Upper lobe of right lung (tissue), 1 donor: Measurements from ENCODE around the gene EXOSC5. TPM values are rescaled to one million over a fixed set of nuclear protein-coding genes. Genes with fewer than 3 reads are reported as not detected.
"Not testable (repeated sequence)": the region's sequence is repeated elsewhere in the genome, so short reads cannot be mapped to it uniquely, and the experiment has no call there.

Experiments used
- ATAC-seq: fragments of 200-7000 bp; cut with Tn5 transposase; one replicate; pipeline ENCODE4 v1.9.1; 2020; ENCODE audit warnings: mild to moderate bottlenecking, moderate library complexity
- DNase-seq: peaks from one replicate; pipeline ENCODE4 v3.0.0-alpha.2; 2020
- H3K27ac ChIP-seq: fragments of 200-600 bp; one replicate; pipeline ENCODE4 v1.8.0; 2022
- H3K27me3 ChIP-seq: fragments of 200-600 bp; one replicate; pipeline ENCODE4 v1.8.0; 2022; ENCODE audit warnings: mild to moderate bottlenecking
- H3K36me3 ChIP-seq: fragments of 200-600 bp; one replicate; pipeline ENCODE4 v1.8.0; 2022
- H3K4me1 ChIP-seq: fragments of 200-600 bp; one replicate; pipeline ENCODE4 v1.8.0; 2022
- H3K4me3 ChIP-seq: fragments of 200-600 bp; one replicate; pipeline ENCODE4 v1.8.0; 2022; ENCODE audit warnings: mild to moderate bottlenecking
- H3K9me3 ChIP-seq: fragments of 200-600 bp; one replicate; pipeline ENCODE4 v1.8.0; 2022
- intact Hi-C: fragments of 100-400 bp; cut with DNase I; formaldehyde crosslinking; loops from one replicate; pipeline ENCODE4 v1.11.0; 2022
- total RNA-seq: library from RNA; stranded (reverse); fragmentation: NEBNext Ultra II Directional; extraction: Animal tissue kit (Norgen Biotek cat#: 25700); gene quantifications from one replicate; pipeline ENCODE4 v1.2.1, GENCODE V29; 2021
- TF ChIP-seq, protein P1 (sequence below): fragments of 200-600 bp; IDR thresholded peaks from one replicate; pipeline ENCODE4 v1.8.0; 2022; ENCODE audit warnings: antibody characterized with exemption
- donor health status: DM: no; HTN: yes; CAD: no; lungs with severe emphysema.

The EXOSC5 gene
- total RNA-seq, 1 donor from 2014 or later = 12.4 TPM

DNA sequence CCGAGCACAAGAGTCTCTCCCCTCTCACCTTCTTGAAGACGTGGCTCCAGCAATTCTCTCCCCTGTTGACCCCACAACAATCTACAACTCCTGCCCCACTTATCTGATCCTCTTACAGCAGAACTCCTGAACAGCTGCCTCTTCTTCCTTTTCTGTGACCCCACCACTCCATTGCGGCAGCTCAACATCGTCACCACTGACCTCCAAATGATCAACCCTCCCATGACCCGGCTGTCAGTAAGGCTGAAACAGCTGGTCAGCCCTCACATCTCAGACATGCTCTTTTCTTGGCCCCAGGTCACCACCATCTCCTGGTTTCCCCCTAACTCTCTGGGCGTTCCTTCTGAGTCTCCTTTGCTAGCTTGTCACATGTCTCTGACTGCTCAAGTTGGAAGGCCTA lies 1.8 kb downstream of the EXOSC5 start:
- Histone ChIP-seq H3K9me3 (no peaks in the 10 kb centered on the region), H3K36me3 (peaks cover 16% of the 10 kb centered on the region), H3K27me3 (no peaks in the 10 kb centered on the region), H3K27ac (no peak overlapping the region), H3K4me3 (no peak overlapping the region), H3K4me1 (peaks cover 19% of the 10 kb centered on the region)
- TF ChIP-seq, protein P1, sequence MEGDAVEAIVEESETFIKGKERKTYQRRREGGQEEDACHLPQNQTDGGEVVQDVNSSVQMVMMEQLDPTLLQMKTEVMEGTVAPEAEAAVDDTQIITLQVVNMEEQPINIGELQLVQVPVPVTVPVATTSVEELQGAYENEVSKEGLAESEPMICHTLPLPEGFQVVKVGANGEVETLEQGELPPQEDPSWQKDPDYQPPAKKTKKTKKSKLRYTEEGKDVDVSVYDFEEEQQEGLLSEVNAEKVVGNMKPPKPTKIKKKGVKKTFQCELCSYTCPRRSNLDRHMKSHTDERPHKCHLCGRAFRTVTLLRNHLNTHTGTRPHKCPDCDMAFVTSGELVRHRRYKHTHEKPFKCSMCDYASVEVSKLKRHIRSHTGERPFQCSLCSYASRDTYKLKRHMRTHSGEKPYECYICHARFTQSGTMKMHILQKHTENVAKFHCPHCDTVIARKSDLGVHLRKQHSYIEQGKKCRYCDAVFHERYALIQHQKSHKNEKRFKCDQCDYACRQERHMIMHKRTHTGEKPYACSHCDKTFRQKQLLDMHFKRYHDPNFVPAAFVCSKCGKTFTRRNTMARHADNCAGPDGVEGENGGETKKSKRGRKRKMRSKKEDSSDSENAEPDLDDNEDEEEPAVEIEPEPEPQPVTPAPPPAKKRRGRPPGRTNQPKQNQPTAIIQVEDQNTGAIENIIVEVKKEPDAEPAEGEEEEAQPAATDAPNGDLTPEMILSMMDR = no peak
- DNase-seq (no peak), ATAC-seq (no peak)
- intact Hi-C loops = no loop called here

DNA sequence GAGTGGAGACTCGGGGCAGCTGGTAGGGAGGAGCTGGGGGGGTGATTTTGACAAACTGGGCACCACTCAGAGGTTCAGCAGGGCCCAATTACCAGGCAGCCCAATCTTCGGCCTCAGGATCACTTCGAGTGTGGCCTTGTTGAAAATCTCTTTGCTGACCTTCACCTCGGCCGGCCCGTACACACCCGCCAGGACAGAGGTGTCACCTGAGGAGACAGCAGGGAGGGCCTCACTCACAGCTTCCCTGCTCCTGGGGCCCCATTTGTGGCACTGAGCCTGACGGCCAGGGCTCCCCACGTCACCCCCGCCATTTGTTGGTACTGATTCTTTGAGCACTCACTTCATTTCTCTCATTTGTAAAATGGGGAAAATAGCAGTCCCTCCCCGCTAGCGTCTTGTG lies 4.4 kb downstream of the EXOSC5 start:
- no peak overlapping the region for H3K27ac ChIP-seq
- H3K9me3 ChIP-seq = no peaks in the 10 kb centered on the region
- DNase-seq (no peak), ATAC-seq (no peak)
- TF ChIP-seq, protein P1 = no peak
- no peak overlapping the region for H3K4me3 ChIP-seq
- intact Hi-C loops = no loop called here
- H3K4me1 ChIP-seq = peaks cover 4% of the 10 kb centered on the region
- H3K27me3 ChIP-seq = no peaks in the 10 kb centered on the region
- H3K36me3 ChIP-seq = peaks cover 33% of the 10 kb centered on the region

DNA sequence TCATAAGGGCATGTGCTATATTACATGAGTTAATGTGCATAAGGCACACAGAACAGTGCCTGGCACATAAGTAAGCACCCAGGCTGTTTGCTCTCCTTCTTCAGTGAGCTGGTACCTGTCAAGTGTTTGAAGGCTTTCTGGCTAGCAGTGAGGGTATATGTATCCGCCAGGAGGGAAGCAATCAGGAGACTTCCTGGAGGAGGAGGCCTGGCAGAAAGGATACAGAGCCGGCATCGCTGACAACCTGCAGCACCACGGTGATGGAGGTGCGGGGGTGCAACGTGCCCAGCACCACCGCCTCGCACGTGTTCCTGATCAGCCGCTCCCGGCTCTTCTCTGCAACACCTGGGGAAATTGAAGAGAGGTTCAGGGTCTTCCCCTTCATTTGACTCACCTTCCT lies 5.5 kb downstream of the EXOSC5 start:
- H3K27ac ChIP-seq = no peak overlapping the region
- ATAC-seq (no peak), DNase-seq (no peak)
- no peaks in the 10 kb centered on the region for H3K9me3 ChIP-seq
- no peak overlapping the region for H3K4me3 ChIP-seq
- H3K4me1 ChIP-seq = peaks cover 4% of the 10 kb centered on the region
- intact Hi-C loops = no loop called here
- peaks cover 33% of the 10 kb centered on the region for H3K36me3 ChIP-seq
- TF ChIP-seq, protein P1 = no peak
- no peaks in the 10 kb centered on the region for H3K27me3 ChIP-seq

DNA sequence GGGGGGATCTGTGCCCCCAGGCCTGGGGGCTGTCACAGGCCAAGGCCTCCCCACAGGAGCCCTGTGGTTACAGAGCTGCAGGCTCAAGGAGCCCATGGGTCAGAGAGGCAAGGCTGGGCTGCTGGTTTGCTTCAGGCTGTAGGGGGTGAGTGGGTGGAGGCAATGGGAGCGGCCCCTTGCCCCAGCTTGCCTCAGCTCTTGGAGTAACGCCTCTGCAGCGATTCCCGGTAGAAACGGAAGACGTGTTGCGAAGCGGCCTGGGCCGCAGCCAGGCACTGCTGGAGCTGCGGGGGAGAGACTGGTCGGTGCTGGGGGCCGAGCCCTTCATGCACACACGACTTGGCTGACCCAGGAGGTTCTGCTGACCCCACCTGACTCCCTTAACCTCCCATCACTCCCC lies 10.7 kb downstream of the EXOSC5 start:
- Histone ChIP-seq H3K4me1 (no peaks in the 10 kb centered on the region), H3K9me3 (no peaks in the 10 kb centered on the region), H3K27ac (no peak overlapping the region), H3K36me3 (peaks cover 27% of the 10 kb centered on the region), H3K27me3 (no peaks in the 10 kb centered on the region), H3K4me3 (no peak overlapping the region)
- ATAC-seq (peak; percentile 54), DNase-seq (no peak)
- TF ChIP-seq, protein P1 = no peak
- intact Hi-C loops = no loop called here

DNA sequence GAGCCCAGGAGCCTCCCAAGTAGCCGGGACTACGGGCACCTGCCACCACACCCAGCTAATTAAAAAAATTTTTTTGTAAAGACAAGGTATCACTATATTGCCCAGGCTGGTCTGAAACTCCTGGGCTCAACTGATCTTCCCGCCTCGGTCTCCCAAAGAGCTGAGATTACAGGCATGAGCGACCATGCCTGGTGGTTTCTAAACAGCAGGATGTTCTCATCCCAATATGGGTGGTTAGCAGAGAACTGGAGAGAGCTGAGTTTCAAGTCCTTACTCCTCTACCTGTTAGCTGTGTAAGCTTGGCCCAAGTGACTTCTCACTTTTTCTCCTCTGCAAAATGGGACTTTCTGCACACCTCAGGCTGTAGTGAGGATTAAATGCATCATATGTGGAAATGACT lies 12.8 kb downstream of the EXOSC5 start:
- ATAC-seq (no peak), DNase-seq (no peak)
- Histone ChIP-seq H3K36me3 (peaks cover 7% of the 10 kb centered on the region), H3K27me3 (no peaks in the 10 kb centered on the region), H3K27ac (no peak overlapping the region), H3K4me3 (no peak overlapping the region), H3K4me1 (no peaks in the 10 kb centered on the region), H3K9me3 (no peaks in the 10 kb centered on the region)
- intact Hi-C loops = no loop called here
- TF ChIP-seq, protein P1 = no peak

DNA sequence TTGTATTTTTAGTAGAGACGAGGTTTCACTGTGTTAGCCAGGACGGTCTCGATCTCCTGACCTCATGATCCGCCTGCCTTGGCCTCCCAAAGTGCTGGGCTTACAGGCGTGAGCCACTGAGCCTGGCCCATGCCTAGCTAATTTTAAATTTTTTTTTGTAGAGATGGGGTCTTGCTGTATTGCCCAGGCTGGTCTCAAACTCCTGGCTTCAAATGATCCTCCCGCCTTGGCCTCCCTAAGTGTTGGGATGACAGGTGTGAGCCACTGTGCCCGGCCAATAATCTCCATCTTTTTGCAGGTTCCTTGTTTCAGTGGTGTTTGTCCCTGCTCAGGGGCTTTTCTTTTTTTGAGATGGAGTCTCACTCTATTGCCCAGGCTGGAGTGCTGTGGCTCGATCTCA lies 15.6 kb downstream of the EXOSC5 start:
- H3K4me3 ChIP-seq, H3K27me3 ChIP-seq, H3K4me1 ChIP-seq, intact Hi-C loops, H3K27ac ChIP-seq, H3K36me3 ChIP-seq, DNase-seq, H3K9me3 ChIP-seq, ATAC-seq: not testable (repeated sequence)
